Stimulated activated naive CD4-positive, alpha-beta T cell (primary cell): Measurements from ENCODE around the gene ONECUT2.
"Not testable (repeated sequence)": the region's sequence is repeated elsewhere in the genome, so short reads cannot be mapped to it uniquely, and the experiment has no call there.

ENCODE experiments used
- DNase-seq, 6 experiments: peaks; one replicate each; lab custom pipeline; 2025; lab: John Stamatoyannopoulos, UW

Gene ONECUT2

GRCh38 chr18:57434536-57435494 is at the start of gene ONECUT2:
Gene ONECUT2 (plus strand): TSS chr18:57435374. CDS start chr18:57435717, 343 bp downstream.
- peak in 5 of 6 experiments; percentile 21 to 48 (median 31) for DNase-seq

GRCh38 chr18:57389271-57389670 is 45.9 kb upstream of the ONECUT2 start:
- no peak for DNase-seq

- no peak for DNase-seq
Observed at GRCh38 chr18:57390044-57390443, 45.1 kb upstream of the ONECUT2 start.

GRCh38 chr18:57394749-57395148 is 40.4 kb upstream of the ONECUT2 start:
- DNase-seq = not testable (repeated sequence)

- not testable (repeated sequence) for DNase-seq
Observed at GRCh38 chr18:57396831-57397230, 38.3 kb upstream of the ONECUT2 start.

GRCh38 chr18:57397440-57398132 is 37.6 kb upstream of the ONECUT2 start:
- no peak for DNase-seq

GRCh38 chr18:57404345-57404744 is 30.8 kb upstream of the ONECUT2 start:
- no peak for DNase-seq

- DNase-seq = no peak
Observed at GRCh38 chr18:57409650-57410049, 25.5 kb upstream of the ONECUT2 start.

GRCh38 chr18:57410749-57411148 is 24.4 kb upstream of the ONECUT2 start:
- no peak for DNase-seq

GRCh38 chr18:57416542-57416941 is 18.6 kb upstream of the ONECUT2 start:
- no peak for DNase-seq

GRCh38 chr18:57422313-57422872 is 12.8 kb upstream of the ONECUT2 start:
- DNase-seq = no peak

- no peak for DNase-seq
Observed at GRCh38 chr18:57423821-57424220, 11.4 kb upstream of the ONECUT2 start.

- DNase-seq = no peak
Observed at GRCh38 chr18:57425096-57425495, 10.1 kb upstream of the ONECUT2 start.

GRCh38 chr18:57426187-57426586 is 9.0 kb upstream of the ONECUT2 start:
- no peak for DNase-seq

GRCh38 chr18:57427429-57428201 is 7.6 kb upstream of the ONECUT2 start:
- no peak for DNase-seq

GRCh38 chr18:57428221-57429150 is 6.7 kb upstream of the ONECUT2 start:
- no peak for DNase-seq

- DNase-seq = no peak
Observed at GRCh38 chr18:57429167-57430078, 5.8 kb upstream of the ONECUT2 start.

GRCh38 chr18:57430079-57431001 is 4.8 kb upstream of the ONECUT2 start:
- no peak for DNase-seq

GRCh38 chr18:57431002-57431382 is 4.2 kb upstream of the ONECUT2 start:
- no peak for DNase-seq
